Left forelimb (tissue), 1 donor: ENCODE measurements around the gene ZNF148.
"Not testable (repeated sequence)": the region's sequence is repeated elsewhere in the genome, so short reads cannot be mapped to it uniquely, and the experiment has no call there.

ENCODE experiments used
- DNase-seq: peaks from one replicate; pipeline ENCODE4 v3.0.0-alpha.2; 2018; ENCODE audit warnings: low spot score

Gene ZNF148

DNA sequence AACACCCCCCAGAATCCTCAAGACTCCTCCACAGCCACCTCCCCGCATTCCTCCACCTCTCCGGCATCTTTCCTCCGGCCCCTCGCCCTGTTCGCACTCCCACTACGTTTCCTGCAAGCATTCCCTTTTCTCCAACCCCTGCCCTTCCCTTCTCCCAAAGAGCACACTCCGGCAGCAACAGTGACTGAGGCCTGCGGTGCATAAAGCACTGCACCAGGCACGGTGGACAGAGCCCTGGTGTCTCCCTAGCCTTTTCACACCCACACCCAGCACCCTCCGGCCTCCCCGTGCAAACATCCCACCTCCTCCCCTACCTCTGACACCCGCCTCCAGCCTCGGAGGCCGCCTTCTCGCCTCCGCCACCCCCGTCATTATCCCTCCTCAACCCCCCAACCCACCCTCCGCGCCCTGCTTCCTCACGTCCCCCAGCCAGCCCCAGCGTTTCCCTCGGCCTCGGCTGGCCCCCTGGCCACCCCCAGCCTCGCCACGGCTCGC is 577 bp downstream of the ZNF148 start:
- no peak for DNase-seq

GRCh38 chr3:125367403-125368230 is 7.5 kb downstream of the ZNF148 start:
- DNase-seq: no peak

GRCh38 chr3:125366132-125366531 is 9.0 kb downstream of the ZNF148 start:
- no peak for DNase-seq

DNA sequence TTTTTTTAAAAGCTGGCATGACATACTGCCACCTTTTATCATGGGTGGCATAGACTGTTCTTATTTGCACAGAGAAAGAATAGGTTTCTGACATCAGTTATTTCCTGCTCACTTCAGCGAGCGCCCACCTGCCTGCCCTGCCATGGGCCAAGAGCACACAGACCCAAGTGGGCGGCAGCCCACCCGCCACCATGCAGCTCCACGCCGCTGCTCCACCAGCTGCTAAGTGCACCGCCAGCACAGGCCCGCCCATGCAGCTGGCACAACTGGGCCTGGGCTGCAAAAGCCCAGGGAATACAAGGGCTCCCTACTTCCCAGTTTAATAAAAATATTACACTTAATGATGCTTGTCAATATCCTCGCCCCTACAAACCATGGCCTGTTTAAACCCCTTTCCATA is 15.4 kb downstream of the ZNF148 start:
- no peak for DNase-seq

GRCh38 chr3:125358923-125359322 is 16.2 kb downstream of the ZNF148 start:
- no peak for DNase-seq

DNA sequence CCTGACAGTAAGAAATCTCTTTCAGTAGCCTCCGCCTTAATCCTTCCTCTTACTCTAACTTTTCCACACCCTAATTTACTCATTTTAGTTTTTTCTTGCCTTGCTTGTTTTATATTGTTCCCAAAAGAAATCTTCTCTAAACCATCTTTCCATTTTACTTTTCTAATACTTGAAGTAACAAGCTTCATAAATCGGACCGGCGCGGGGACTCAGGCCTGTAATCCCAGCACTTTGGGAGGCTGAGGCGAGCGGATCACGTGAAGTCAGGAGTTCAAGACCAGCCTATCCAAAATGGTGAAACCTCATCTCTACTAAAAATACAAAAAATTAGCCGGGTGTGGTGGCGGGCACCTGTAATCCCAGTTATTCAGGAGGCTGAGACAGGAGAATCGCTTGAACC is 17.3 kb downstream of the ZNF148 start:
- no peak for DNase-seq

GRCh38 chr3:125357032-125357658 is 18.0 kb downstream of the ZNF148 start:
- DNase-seq: peak; percentile 71

DNA sequence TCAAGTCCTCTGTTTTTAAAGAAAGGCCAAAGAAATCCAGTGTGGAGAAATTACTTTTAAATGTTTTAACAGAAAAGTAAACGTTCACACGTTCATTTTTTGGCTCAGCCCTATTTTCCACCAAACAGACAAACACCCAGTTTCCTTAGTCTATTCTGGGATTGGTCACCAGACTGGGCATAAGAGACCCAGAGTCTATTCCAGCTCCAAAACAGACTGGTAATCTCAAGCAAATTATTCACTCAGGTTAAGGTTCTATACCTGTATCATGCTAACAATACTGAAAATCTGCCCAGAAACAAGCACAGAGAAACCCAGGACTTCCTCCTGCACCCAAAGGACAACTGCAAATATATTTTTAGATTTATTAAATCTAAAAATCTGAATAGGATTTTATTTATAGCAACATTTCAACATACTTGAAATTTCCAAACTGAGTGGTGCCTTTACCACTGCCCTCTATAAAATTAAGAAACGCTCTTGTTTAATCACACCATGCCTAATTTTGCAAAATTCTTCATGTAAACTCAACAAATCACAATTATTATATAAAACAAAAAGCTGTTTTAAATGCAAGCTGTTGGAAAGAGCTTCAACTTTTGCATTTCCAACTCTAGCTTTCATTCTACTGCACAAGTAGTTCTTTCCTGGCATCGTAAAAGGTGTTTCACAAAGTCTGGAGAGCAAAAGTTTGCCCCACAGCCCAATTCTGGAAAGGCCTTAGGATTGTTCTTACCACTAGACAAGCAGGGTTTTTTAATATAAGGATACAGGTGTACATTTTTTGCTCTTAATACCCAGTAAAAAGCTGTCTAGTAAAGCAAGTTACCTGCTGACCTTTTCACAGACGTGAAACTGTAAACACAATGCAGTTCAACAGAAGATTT is 18.7 kb downstream of the ZNF148 start:
- no peak for DNase-seq

DNA sequence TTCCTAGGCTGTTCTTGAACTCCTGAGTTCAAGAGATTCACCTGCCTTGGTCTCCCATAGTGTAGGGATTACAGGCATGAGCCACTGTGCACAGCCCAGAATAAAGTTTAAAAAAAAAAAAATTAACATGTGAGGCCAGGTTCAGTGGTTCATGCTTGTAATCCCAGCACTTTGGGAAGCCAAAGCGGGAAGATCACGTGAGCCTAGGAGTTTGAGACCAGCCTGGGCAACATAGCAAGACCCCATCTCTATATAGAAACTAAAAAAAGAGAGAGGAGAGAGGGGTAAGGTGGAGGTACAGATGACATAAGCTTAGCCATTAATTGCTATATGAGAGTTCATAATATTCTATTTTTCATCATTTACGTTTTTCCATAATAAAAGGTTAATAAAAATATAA is 21.5 kb downstream of the ZNF148 start:
- no peak for DNase-seq

DNA sequence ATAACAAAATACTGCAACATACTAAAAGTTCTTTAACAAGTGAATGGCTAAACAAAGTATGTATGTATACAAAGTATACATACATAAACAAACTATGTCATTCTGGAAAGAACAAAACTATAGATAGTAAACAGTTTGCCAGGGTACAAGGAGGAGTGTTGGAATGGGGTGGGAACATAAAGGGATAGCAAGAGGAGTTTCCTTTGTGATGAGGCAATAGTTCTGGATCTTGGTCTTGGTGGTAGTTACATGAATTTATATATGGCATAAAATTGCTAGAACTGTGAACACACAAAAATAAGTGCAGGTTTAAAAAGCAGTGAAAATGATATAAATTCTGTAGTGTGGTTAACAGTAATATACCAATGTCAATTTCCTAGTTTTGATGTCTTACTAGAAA is 22.0 kb downstream of the ZNF148 start:
- no peak for DNase-seq

GRCh38 chr3:125351814-125352456 is 23.2 kb downstream of the ZNF148 start:
- DNase-seq: no peak

- DNase-seq: no peak
Measured at GRCh38 chr3:125351152-125351551, 24.0 kb downstream of the ZNF148 start.

DNA sequence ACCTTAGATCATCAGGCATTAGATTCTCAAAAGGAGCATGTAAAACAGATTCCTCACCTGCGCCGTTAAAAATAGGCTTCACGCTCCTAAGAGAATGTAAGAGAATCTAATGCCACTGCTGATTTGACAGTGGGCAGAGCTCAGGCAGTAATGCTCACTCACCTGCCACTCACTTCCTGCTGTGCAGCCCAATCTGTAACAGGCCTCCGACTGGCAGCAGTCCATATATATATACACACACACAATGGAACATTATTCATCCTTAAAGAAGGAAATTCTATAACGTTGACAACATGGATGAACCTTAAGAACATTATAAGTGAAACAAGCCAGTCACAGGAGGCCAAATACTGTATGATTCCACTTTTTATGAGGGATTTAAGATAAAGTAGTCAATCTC is 24.5 kb downstream of the ZNF148 start:
- no peak for DNase-seq

- no peak for DNase-seq
Measured at GRCh38 chr3:125349556-125350165, 25.5 kb downstream of the ZNF148 start.

GRCh38 chr3:125349055-125349454 is 26.1 kb downstream of the ZNF148 start:
- DNase-seq: no peak

DNA sequence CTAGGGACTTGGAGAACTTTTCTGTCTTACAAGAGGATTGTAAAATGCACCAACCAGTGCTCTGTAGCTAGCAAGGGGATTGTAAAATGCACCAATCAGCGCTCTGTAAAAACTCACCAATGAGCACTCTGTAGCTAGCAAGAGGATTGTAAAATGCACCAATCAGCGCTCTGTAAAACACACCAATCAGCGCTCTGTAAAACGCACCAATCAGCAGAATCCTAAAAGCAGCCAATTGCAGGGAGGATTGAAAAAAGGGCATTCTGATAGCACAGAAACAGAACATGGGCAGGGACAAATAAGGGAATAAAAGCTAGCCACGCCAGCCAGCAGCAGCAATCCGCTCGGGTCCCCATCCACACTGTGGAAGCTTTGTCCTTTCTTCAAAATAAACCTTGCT is 31.8 kb downstream of the ZNF148 start:
- DNase-seq: not testable (repeated sequence)

GRCh38 chr3:125340121-125340520 is 35.0 kb downstream of the ZNF148 start:
- no peak for DNase-seq

DNA sequence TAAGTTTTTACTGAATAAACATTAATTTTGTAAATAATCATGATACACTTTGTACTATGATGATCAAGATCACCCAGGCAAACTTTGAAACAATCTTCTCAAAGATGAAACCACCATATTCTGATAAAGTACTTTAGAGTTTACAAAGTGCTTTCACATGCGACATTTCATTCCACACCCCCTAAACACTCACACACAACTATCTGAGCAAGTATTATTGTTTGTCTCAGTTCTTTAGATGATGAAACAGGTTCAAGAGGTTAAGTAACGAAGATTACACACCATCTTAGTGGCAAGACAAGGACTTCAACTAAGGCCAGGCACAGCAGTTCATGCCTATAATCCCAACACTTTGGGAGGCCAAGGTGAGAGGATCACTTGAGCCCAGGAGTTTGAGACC is 37.6 kb downstream of the ZNF148 start:
- DNase-seq: no peak

DNA sequence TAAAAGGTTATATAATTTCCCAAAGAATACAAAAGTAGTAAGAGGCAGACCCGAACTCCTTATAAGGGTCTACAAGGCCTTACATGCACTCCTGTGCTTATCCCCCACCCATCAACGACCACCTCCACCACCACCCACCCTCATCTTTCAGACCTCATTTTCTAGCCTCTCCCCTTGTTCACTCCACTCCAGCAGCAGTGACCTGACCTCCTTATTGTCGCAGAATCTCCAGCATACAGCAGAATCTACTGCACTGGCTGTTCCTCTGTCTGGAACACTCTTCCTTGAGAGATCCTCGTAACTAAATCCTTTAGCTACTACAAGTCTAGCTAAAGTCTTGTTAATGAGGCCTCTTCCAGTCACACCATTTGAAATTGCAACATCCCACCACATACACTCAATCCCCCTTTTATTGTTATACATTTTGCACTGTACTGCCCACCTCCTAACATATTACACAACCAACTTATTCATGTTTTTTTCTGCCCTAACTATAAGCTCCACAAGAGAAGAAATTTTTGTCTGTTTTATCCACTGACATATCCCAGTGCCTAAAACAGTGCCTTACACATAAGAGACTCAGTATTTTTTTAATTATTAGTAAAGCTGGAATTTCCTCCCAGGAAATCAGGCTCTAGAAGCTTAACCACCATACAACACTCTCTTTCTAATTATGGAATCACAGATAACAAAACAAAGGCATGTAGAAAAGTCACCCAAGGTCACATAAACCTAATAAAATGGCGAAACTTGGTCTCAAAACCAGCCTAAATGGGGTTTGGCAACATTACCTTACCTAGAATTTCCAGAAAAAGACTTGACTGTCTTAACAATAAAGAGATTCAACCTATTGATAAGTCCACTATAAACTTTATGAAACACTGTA is 40.2 kb downstream of the ZNF148 start:
- DNase-seq: no peak

DNA sequence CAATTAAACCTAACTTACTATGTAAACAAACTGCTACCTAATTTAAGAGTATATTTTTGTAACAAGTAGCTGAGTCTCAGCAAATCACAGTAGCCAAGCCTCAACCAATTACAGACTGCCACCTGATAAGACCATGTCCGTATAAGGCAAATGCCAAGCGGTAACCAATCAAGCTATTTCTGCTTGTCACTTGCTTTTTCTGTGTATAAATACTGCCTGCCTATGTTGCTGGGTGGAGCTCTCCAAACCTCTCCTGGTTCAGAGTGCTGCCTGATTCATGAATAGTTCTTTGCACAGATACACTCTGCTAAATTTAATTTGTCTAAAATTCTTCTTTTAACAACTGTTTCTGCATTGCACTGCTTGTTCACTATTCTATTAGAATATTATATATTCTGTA is 42.6 kb downstream of the ZNF148 start:
- no peak for DNase-seq

DNA sequence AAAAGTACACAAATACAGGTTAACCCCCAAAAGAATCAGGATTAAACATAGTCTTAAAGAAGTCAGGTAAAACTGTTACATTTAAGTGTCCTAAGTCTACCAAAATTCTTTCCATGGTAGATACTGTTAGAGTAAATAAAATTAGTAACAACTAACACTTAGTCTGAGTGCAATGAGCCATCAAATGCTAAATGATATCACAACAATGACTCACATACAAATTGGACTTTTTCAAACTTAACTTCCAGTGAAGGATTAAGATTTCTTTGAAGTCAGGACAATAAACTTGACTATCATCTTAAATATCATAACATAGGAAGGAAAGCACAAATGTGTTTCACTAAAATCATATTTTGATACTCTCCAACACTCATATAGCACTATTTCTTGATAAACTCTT is 43.9 kb downstream of the ZNF148 start:
- DNase-seq: no peak
